ENCODE measurements around the gene TRIM44.

Gene TRIM44

GRCh38 chr11:35794333-35794732 is 131.8 kb downstream of the TRIM44 start:
- no peak for DNase-seq

GRCh38 chr11:35794850-35795249 is 132.3 kb downstream of the TRIM44 start:
- DNase-seq, result no peak

DNA sequence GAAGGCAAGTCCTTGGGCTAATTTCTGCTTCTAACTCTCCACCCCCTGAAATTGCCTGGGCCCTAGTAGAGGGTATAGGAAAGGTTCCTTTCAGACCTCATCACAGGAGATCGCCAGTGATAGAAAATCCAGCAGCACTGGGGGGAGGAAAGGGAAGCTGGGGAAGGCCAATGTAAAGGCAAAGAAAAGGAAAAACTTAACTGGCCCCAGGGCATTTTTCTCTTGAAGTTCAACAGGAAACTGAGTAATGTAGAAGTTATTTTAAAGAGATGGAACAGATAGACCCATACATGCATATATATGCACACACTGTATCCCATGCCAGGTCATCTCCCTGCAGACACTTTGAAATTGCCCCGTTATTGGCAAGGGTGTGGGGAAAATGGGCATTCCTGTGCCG is 134.0 kb downstream of the TRIM44 start:
- DNase-seq, result no peak

GRCh38 chr11:35798423-35798822 is 135.8 kb downstream of the TRIM44 start:
- no peak for DNase-seq

DNA sequence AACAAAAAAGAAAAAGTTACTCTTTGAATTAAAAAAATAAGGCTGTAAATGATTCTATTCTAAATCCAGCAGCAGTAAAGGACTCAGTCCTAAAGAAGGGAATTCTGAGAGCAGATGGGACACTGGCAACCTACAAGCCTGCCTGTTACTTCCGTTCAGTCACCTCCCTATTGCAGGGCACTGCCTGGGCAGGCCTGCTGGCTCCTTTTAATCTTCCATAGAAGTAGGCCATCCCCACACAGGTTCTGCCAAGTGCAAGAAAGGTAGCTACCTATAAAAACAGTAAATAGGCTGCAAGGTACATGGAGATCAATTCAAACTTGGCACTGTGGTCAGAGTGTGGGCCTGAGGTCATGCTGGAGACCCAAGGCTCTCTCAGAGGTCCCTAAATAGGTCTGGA is 136.4 kb downstream of the TRIM44 start:
- no peak for DNase-seq

- no peak for DNase-seq
Measured at GRCh38 chr11:35799655-35800054, 137.1 kb downstream of the TRIM44 start.

DNA sequence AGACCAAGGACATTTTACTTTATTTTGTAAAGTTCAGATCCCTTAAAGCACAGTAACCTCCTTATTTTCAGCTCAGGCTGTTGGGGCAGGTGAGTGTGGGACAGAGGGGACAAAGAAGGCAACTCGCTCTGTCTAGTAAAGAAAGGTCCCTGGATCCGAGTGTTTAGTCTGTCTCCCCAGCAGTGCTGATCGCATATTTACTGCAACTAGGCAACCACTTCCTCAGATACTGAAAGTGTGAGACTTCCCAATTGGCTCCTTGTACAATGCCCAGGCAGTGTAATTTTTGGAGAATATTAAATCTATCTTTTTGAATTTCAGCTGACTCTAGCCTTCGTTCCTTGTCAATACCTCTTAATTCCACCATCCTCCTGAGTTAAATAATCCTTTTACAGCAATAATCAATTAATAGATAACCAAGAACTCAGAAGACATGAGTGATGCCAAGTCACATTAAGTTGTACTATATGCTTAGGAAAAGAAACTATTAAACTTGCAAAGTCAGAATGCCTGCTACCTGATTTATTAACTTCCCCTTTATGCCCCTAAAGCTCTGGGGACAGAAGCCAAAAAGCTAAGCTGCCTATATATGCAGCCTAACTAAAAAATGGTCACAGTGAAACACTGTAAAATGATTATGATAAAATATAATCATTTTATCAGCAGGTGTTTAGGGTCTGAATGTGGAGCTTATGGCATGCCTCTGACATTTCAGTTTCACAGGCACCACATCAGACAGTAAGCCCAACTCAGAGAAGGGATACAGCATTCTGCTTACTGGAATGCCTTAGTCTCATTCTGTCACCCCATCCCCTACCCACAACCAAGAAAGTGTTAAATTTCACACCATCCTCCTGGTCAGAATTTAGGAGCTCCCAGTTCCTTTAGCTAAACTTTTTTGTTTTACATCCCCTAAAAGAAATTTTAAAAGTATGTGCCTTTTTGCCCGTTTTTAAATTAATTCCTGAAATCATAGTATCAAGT is 138.7 kb downstream of the TRIM44 start:
- no peak for DNase-seq

DNA sequence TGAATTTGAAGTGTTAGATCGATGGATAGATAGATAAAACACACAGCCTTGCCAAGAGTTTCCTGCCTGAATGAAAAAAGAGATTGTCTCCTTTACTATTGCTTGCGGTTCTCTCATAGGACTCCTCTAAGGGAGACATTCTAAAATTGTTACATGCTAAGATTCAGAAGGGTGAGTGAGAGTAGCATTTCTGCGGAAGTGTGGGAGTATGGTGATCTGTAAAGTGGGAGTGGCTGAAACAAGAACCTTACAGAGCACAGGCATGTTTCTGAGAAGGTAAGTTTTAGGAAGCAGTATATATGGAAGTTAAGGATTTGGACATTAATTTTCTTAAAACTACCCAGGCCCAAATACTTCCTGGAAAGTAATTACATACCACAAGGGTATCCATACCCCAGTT is 139.6 kb downstream of the TRIM44 start:
- DNase-seq, result no peak

GRCh38 chr11:35802672-35803071 is 140.1 kb downstream of the TRIM44 start:
- DNase-seq, result no peak

DNA sequence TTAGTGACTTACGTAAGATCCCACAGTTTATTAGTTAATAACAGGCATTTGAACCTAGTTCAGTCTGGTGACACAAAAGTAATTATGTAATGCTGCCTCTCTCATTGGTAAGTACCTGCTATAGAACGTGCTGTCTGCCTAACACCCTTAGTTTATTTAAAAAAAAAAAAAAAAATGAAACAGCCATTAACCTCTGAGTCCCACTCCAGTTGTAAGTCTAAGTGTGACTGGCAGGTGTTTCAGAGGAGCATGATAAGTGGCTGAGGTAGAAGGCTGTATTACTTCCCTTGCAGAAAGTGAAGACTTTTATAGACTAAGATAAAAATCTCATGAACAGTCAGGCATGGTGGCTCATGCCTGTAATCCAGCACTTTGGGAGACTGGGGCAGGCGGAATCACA is 140.5 kb downstream of the TRIM44 start:
- no peak for DNase-seq

DNA sequence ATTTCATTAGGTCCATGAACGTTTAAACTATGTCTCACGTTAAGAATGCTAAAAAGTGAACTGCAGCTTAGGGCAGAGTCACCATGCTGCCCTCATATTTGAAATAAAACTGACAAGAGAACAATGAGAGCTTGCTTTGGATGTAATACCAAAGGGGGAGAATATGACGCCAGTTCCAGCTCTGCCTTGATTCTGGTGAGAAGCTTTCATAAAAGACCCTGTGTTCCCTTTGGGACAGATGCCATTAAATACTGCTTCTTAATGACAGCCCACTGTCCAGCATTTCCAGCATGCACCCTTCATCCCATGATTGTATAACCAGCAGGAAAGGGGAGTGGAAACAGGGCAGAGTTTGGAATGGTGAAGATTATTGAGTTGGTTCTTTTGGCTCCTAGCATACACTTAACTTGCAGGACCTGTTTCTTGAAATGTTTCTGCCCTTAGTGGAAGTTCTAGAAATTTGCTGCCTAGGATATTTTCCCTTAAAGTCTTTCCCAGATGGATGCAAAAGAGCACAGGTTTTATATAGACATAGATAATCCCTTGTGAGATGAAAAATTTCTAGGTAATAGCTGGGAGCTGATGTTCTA is 142.0 kb downstream of the TRIM44 start:
- DNase-seq, result no peak

DNA sequence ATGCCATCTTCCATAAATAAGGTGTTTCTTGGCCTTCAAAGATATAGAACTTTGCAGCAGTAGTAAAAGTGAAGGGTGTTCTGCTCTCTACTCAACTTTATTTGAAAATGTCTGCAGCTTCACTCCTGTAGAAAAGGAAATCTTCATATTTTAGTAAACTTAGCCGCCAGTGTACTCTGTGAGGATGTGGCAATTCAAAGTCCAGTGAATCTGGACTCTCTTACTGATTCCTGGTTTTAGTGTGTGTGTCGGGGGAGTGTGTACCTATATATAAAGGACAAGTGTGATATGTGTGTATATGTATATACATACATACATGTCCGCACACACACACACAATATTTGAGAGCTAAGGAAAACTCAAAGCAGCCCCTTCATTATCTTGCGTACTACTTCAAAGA is 147.0 kb downstream of the TRIM44 start:
- no peak for DNase-seq

GRCh38 chr11:35810045-35810645 is 147.6 kb downstream of the TRIM44 start:
- no peak for DNase-seq

DNA sequence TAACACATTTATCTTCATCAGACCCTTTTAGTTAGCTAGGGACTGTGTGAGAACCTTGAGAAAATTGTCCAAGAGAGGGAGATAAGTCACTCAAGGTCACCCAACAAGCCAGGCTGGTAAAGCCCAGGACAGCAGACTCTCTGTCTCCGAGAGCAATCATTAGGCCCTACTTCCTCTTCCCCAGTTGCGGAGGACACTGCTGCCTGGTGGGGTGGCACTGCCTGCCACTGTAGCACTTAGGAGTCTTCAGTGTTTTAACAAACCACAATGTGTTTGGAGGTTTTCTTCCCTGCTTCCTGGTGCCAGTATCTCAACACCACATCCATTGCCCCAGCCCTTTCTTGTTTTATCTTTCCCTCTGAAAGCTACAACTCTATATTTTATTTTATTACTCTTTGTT is 149.2 kb downstream of the TRIM44 start:
- DNase-seq, result no peak

- no peak for DNase-seq
Measured at GRCh38 chr11:35812828-35813227, 150.3 kb downstream of the TRIM44 start.

DNA sequence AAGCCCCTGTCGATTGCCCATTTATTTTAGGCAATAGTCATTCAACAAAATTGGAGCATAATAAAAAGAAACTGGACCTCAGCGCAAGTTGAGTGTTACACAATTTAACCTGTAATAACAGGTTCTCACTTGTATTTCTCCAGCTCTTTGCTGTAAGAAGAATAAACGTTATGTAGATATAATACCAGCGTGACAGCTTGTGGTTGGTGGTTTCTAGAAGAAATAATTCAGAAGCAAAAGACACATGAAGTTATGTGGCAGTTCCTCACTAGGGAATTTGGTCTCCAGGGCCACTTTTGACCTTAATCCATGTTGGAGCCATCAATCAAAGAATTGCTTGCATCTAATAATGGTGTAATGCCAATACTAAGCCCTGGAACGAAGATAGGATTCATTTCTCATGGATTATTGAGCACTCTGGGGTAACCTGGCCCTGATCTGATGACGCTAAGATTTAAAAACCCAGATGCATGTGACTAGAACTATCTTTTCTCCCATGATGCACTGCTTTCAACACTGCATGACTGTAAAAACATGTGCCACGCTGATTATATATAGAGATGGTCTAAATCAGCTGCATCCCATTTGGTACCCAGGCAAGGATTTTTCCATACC is 151.6 kb downstream of the TRIM44 start:
- no peak for DNase-seq

DNA sequence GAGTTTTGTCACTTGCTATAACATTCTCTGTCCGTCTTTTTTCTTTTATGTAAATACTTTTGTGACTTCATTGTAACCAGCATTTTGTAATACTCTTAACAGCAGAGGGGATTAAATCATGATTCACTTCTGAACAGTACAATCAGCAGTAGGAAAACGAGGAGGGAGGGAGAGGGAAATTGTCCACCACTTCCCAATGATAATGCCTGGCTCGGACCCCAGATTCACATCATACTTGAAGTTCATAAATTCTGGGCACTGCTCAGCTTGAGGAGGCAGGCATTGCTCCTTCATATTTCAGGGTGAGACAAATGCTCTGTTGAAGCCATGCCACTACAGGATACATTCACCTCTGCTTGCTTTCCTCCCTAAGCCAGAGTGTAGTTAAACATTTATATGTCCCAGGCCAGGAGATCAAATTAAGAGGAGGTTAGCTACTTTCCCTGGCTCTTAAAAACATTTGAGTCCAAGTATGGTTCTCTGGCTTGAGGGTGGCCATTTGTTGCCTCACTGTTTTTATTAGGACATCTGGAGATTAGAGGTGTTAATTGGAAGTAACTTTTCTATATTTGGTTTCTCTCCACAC is 152.2 kb downstream of the TRIM44 start:
- no peak for DNase-seq

- no peak for DNase-seq
Measured at GRCh38 chr11:35815556-35816315, 153.2 kb downstream of the TRIM44 start.

GRCh38 chr11:35820614-35821013 is 158.0 kb downstream of the TRIM44 start:
- no peak for DNase-seq

DNA sequence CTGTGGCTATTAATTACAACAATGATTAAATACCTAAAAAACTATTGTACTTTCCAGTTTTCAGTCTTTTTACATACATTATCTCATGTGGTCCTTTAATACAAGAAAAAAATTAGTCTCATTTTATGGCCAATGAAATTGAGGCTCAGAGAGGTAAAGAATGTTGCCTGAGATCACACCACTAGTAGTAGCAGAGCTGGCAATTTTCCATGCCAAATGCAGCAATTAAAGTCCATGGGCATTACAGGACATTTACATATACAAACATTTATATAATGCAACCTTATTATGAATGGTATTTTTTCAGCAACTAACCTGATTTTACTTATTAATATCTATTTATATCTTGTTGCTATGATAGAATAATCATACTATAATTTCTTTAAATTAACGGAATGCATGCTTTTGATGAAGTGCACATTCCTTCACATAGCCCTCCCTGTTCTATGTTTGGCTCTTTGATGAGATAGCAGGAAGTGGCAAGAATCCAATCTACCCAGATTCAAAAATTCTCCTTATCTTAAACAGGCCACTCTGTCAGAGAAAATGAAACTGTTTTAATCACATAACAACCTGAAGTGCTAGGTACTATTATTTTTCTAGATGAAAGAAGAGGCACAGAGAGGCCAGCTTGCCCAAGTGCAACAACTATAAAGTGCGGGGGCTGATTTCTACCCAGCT is 160.4 kb downstream of the TRIM44 start:
- no peak for DNase-seq

- DNase-seq, result no peak
Measured at GRCh38 chr11:35823742-35824298, 161.2 kb downstream of the TRIM44 start.

All from effector CD4-positive, alpha-beta T cell (primary cell).